Ishikawa (cell line): ENCODE results near the gene RNU6-9.

Source experiments
- EP300 ChIP-seq: IDR thresholded peaks from 2 replicates; pipeline ENCODE4 v1.6.1; 2012; ENCODE audit warnings: borderline replicate concordance
- RAD21 ChIP-seq: IDR thresholded peaks from 2 replicates; pipeline ENCODE4 v1.6.1; 2012; ENCODE audit warnings: low read depth
- TEAD4 ChIP-seq: IDR thresholded peaks from 2 replicates; pipeline ENCODE4 v1.6.1; 2012
- TF ChIP-seq, protein P1 (sequence below): IDR thresholded peaks from 2 replicates; pipeline ENCODE4 v1.6.1; 2012

DNA sequence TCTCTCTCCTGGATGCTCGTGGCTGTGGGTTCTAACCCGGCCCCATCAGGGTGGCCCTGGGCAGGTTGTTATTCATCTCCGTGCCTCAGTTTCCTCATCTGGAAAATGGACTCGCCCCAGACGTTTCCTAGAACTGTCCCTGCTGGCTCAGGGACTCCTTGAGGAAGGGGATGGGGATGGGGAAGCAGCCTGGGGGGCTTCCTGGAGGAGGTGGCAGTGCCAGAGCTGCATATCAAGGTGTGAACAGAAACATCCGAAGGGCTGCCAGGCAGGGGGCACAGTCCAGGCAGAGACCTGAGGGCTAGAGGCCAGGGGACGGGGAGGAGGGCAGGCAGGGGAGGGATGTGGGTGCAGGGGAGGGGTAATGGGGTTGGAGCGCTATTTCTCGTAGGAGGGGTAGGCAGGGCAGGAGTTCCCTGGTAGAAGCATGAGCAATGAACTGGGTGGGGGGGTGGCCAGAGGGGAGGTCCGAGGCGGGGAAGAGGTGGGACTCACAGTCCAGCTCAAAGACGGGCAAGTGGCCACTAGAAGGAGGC, 44.8 kb upstream of the RNU6-9 start:
- TF ChIP-seq, protein P1, sequence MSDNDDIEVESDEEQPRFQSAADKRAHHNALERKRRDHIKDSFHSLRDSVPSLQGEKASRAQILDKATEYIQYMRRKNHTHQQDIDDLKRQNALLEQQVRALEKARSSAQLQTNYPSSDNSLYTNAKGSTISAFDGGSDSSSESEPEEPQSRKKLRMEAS = no peak
- TF ChIP-seq TEAD4 (no peak), EP300 (no peak), RAD21 (no peak)
